ENCODE measurements around the gene PTPN6. TPM values are rescaled to one million over a fixed set of nuclear protein-coding genes. Genes with fewer than 3 reads are reported as not detected.
"Not testable (repeated sequence)": the region's sequence is repeated elsewhere in the genome, so short reads cannot be mapped to it uniquely, and the experiment has no call there.

Gene PTPN6
- total RNA-seq = 21.6 to 26.2 TPM (median 23.6 TPM) in 3 replicates

DNA sequence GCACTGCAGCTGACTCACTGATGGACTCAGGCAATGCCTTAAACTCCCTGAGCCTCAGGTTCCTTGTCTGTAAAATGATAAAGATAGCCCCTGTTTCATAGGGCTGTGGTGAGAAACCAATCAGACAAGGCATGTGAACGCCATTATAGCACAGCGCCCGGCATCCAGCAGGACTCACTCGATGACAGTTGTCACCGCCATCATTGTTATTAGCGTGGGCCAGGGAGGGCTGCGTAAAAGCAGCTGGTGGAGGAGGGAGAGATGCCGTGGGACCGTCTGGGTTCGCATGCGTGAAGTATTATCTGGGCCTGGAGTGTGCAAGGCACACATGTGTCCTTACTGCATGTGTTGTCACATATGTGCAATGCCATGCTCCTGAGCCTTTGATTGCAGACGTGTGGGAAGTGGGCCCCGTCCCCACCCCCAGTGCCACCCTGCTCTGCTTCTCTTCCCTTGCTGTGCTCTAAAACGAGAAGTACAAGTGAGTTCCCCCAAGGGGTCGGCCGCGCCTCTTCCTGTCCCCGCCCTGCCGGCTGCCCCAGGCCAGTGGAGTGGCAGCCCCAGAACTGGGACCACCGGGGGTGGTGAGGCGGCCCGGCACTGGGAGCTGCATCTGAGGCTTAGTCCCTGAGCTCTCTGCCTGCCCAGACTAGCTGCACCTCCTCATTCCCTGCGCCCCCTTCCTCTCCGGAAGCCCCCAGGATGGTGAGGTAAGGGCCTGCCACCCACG lies at the start of gene PTPN6:
Gene PTPN6 (plus strand): TSS at position 546 of the 730 bp plus-strand sequence. CDS start 157 bp downstream, at position 703.
- no peak within 1 kb of the TSS for H3K4me3 Mint-ChIP-seq
- H3K36me3 Mint-ChIP-seq = no peaks in the 10 kb centered on the region
- DNase-seq (ENCODE audit: low spot score in 2 of 2, unreplicated experiment in 2 of 2) = no peak
- no peak for TF ChIP-seq CTCF (IDR thresholded peaks at IDR 0.05; ENCODE audit: unreplicated experiment)
- H3K4me1 Mint-ChIP-seq = peaks cover 11% of the 10 kb centered on the region
- no peaks in the 10 kb centered on the region for H3K27me3 Mint-ChIP-seq (ENCODE audit: low read depth)
- H3K9me3 Mint-ChIP-seq = no peaks in the 10 kb centered on the region
- no peak within 1 kb of the TSS for H3K27ac Mint-ChIP-seq

GRCh38 chr12:6902448-6902847 lies 48.7 kb upstream of the PTPN6 start:
- Mint-ChIP-seq H3K27me3 (ENCODE audit: low read depth) (no peaks in the 10 kb centered on the region), H3K36me3 (no peaks in the 10 kb centered on the region), H3K27ac (no peak overlapping the region), H3K4me3 (no peak overlapping the region), H3K9me3 (no peaks in the 10 kb centered on the region), H3K4me1 (no peaks in the 10 kb centered on the region)
- no peak for TF ChIP-seq CTCF (IDR thresholded peaks at IDR 0.05; ENCODE audit: unreplicated experiment)
- DNase-seq (ENCODE audit: low spot score in 2 of 2, unreplicated experiment in 2 of 2) = no peak

GRCh38 chr12:6903722-6904121 lies 47.4 kb upstream of the PTPN6 start:
- Mint-ChIP-seq H3K4me3 (no peak overlapping the region), H3K4me1 (no peaks in the 10 kb centered on the region), H3K27ac (no peak overlapping the region), H3K27me3 (ENCODE audit: low read depth) (no peaks in the 10 kb centered on the region), H3K9me3 (no peaks in the 10 kb centered on the region), H3K36me3 (no peaks in the 10 kb centered on the region)
- DNase-seq (ENCODE audit: low spot score in 2 of 2, unreplicated experiment in 2 of 2) = no peak
- no peak for TF ChIP-seq CTCF (IDR thresholded peaks at IDR 0.05; ENCODE audit: unreplicated experiment)

DNA sequence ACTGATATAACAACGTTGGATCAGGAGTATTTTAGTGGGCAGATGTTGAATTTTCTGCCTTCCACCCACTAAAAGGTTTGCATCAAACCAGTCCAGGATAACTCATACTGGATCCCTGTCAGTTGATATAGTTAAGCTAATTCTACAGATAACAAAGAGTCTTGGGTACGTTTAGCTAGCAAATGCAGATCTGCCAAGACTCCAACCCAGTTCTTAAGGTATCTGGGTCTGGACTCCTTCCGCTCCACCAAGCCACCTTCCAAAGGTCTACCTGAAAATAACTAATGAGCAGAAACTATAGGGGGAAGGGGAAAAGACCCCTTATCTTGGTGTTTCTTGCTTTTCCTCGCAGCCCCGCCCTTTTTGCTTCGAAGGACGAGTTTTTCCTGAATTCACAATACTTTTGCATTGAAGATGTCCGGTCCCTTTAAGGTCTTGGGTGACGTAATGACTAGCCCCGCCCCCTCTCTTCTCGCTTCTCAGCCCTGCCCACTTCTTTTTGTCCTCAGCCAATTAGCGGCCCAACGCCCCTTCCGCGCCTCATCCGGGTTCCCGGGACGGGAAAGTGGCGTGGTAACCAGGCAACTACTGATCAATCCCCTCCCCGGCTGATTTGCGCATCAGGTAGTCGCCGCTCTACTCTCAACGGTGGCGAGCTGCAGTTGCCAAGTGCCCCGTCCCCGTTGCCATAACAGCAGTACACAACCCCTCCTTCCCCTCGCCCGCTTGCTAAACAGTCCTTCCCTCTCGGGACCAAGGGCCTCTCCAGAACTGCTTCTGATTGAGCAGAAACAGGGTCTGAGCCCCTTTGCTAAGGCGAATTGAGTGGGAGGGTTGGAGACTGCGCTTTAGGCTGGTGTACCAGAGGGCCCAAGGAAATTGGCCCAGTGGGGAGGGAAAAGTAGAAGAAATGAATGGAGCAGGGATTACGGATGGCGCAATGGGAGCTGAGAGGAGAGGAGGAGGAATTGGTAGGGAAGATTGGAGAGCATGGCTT lies 46.6 kb upstream of the PTPN6 start, which contains the start of gene LRRC23:
Gene LRRC23 (plus strand): TSS at position 543 of the 997 bp plus-strand sequence. CDS start 812 bp downstream, outside the sequence.
- no peak within 1 kb of the TSS for H3K27ac Mint-ChIP-seq
- no peak for TF ChIP-seq CTCF (IDR thresholded peaks at IDR 0.05; ENCODE audit: unreplicated experiment)
- no peaks in the 10 kb centered on the region for H3K9me3 Mint-ChIP-seq
- DNase-seq (ENCODE audit: low spot score in 2 of 2, unreplicated experiment in 2 of 2) = peak; percentile 89 to 94
- H3K36me3 Mint-ChIP-seq = no peaks in the 10 kb centered on the region
- no peak within 1 kb of the TSS for H3K4me3 Mint-ChIP-seq
- H3K4me1 Mint-ChIP-seq = no peaks in the 10 kb centered on the region
- H3K27me3 Mint-ChIP-seq (ENCODE audit: low read depth) = no peaks in the 10 kb centered on the region

GRCh38 chr12:6905414-6906040 lies 45.6 kb upstream of the PTPN6 start:
- Mint-ChIP-seq H3K9me3 (no peaks in the 10 kb centered on the region), H3K27me3 (ENCODE audit: low read depth) (no peaks in the 10 kb centered on the region), H3K27ac (no peak overlapping the region), H3K4me1 (no peaks in the 10 kb centered on the region), H3K4me3 (no peak overlapping the region), H3K36me3 (no peaks in the 10 kb centered on the region)
- TF ChIP-seq CTCF (IDR thresholded peaks at IDR 0.05; ENCODE audit: unreplicated experiment) = no peak
- DNase-seq (ENCODE audit: low spot score in 2 of 2, unreplicated experiment in 2 of 2) = no peak

DNA sequence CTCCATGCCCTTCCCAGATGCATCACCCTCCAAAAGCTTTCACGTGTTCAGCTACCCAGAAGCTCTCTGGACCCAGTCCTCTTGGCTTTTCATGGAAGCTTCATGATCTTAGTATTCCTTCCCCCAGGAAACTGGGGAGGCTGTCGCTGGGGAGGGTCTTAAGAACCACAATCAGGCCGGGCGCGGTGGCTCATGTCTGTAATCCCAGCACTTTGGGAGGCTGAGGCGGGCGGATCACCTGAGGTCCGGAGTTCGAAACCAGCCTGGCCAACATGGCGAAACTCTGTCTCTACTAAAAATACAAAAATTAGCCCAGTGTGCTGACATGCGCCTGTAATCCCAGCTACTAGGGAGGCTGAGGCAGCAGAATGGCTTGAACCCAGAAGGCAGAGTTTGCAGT lies 43.0 kb upstream of the PTPN6 start:
- not testable (repeated sequence) for H3K9me3 Mint-ChIP-seq; DNase-seq (ENCODE audit: low spot score in 2 of 2, unreplicated experiment in 2 of 2); H3K36me3 Mint-ChIP-seq; H3K4me3 Mint-ChIP-seq; H3K27ac Mint-ChIP-seq; H3K4me1 Mint-ChIP-seq
- H3K27me3 Mint-ChIP-seq (ENCODE audit: low read depth) = peaks cover 24% of the 10 kb centered on the region

All from mesothelial cell of epicardium (in vitro differentiated cells).